Activated CD4-positive, alpha-beta T cell treated with anti-CD3 and anti-CD28 coated beads, Interleukin-2, amount 50 U/mL, for 24 hours (primary cell): ENCODE results near the gene URI1.
"Not testable (repeated sequence)": the region's sequence is repeated elsewhere in the genome, so short reads cannot be mapped to it uniquely, and the experiment has no call there.

Experiments used
- DNase-seq, 2 donors: peaks; one replicate each; pipeline ENCODE4 v3.0.0-alpha.2; 2020; ENCODE audit warnings: low read depth in 1 of 2, low spot score in 1 of 2

URI1 gene

GRCh38 chr19:30020189-30020588 lies 78.2 kb downstream of the URI1 start:
- DNase-seq = no peak

- DNase-seq = no peak
Observed at GRCh38 chr19:30022659-30023058, 80.6 kb downstream of the URI1 start.

- no peak for DNase-seq
Observed at GRCh38 chr19:30023330-30023729, 81.3 kb downstream of the URI1 start.

GRCh38 chr19:30024091-30024490 lies 82.1 kb downstream of the URI1 start:
- no peak for DNase-seq

GRCh38 chr19:30026933-30027332 lies 84.9 kb downstream of the URI1 start:
- no peak for DNase-seq

- no peak for DNase-seq
Observed at GRCh38 chr19:30028118-30028991, 86.3 kb downstream of the URI1 start.

- no peak for DNase-seq
Observed at GRCh38 chr19:30028992-30029343, 86.9 kb downstream of the URI1 start.

- no peak for DNase-seq
Observed at GRCh38 chr19:30029721-30030510, 87.9 kb downstream of the URI1 start.

- no peak for DNase-seq
Observed at GRCh38 chr19:30034321-30034720, 92.3 kb downstream of the URI1 start.

- DNase-seq = no peak
Observed at GRCh38 chr19:30036154-30037129, 94.4 kb downstream of the URI1 start.

- DNase-seq = no peak
Observed at GRCh38 chr19:30037835-30038234, 95.8 kb downstream of the URI1 start.

- not testable (repeated sequence) for DNase-seq
Observed at GRCh38 chr19:30041931-30042330, 99.9 kb downstream of the URI1 start.

GRCh38 chr19:30043008-30043407 lies 101.0 kb downstream of the URI1 start:
- not testable (repeated sequence) for DNase-seq

GRCh38 chr19:30044273-30045248 lies 102.5 kb downstream of the URI1 start:
- DNase-seq = no peak

GRCh38 chr19:30046522-30046921 lies 104.5 kb downstream of the URI1 start:
- DNase-seq = no peak

GRCh38 chr19:30047432-30047831 lies 105.4 kb downstream of the URI1 start:
- no peak for DNase-seq

GRCh38 chr19:30049226-30049625 lies 107.2 kb downstream of the URI1 start:
- DNase-seq = no peak

GRCh38 chr19:30049846-30050667 lies 108.0 kb downstream of the URI1 start:
- no peak for DNase-seq
